ENCODE measurements around the gene MAP3K5. TPM values are rescaled to one million over a fixed set of nuclear protein-coding genes. Genes with fewer than 3 reads are reported as not detected.
A peak's percentile ranks its signal among the peaks of the same experiment; 100 is the strongest.

Gene MAP3K5
- total RNA-seq, 5 donors from 2014 or later (not counting 1 experiment from before 2014, with no cell fraction given) = 17.8 to 29.2 (median 20.6) TPM

GRCh38 chr6:136609873-136610706, 182.2 kb downstream of the MAP3K5 start:
- Mint-ChIP-seq H3K4me1 (peaks cover 9 to 18% (median 14%) of the 10 kb centered on the region in 3 donors), H3K36me3 (peaks cover 41% of the 10 kb centered on the region), H3K4me3 (no peak overlapping the region), H3K9me3 (no peaks in the 10 kb centered on the region), H3K27ac (peak overlapping the region; percentile 49 to 79), H3K27me3 (no peaks in the 10 kb centered on the region)
- 88% methylated on average over 1 of the region's 4 CpGs for WGBS (ENCODE audit: insufficient coverage)
- CTCF ChIA-PET = interaction anchor here (0.5 to 3.4 kb wide), 3 partner anchors 25 to 219 kb away, joined by 4 to 14 read pairs (median 12); partner anchors contain the start of gene MAP3K5 (in 1 of the 2)
- Histone ChIP-seq H3K4me3 (ENCODE audit: control insufficient read depth in 1 of 2, extremely low read depth in 1 of 2, low read length in 1 of 2) (no peak overlapping the region), H3K27ac (ENCODE audit: low read length) (no peak overlapping the region), H3K4me1 (ENCODE audit: control insufficient read depth in 1 of 2, extremely low read depth in 1 of 2, insufficient read depth in 2 of 2, low read length in 2 of 2) (no peaks in the 10 kb centered on the region), H3K27me3 (replicated peaks in 1 of 2; ENCODE audit: control insufficient read depth in 2 of 2, extremely low read depth in 1 of 2, insufficient read depth in 2 of 2, low read length in 1 of 2) (no peaks in the 10 kb centered on the region), H3K9me3 (no peaks in the 10 kb centered on the region), H3K36me3 (ENCODE audit: control insufficient read depth in 2 of 2, extremely low read depth in 1 of 2, insufficient read depth in 1 of 2, low read length in 1 of 2) (peaks cover 0 to 39% of the 10 kb centered on the region in 2 donors)
- no peak for ATAC-seq (replicated peaks in 1 of 4)
- DNase-seq = no peak
- POLR2A ChIA-PET = interaction anchor here in 1 of 2 donors (0.7 kb wide), 1 partner anchor 17 kb away, joined by 5 read pairs; no protein-coding TSS in a partner anchor

GRCh38 chr6:136608991-136609390, 183.3 kb downstream of the MAP3K5 start:
- DNase-seq = no peak
- no peaks in the 10 kb centered on the region for H3K4me1 ChIP-seq (ENCODE audit: control insufficient read depth in 1 of 2, extremely low read depth in 1 of 2, insufficient read depth in 2 of 2, low read length in 2 of 2)
- no peak overlapping the region for H3K27ac ChIP-seq (ENCODE audit: low read length)
- Mint-ChIP-seq H3K27ac (no peak overlapping the region), H3K4me3 (no peak overlapping the region), H3K9me3 (no peaks in the 10 kb centered on the region), H3K27me3 (no peaks in the 10 kb centered on the region), H3K36me3 (peaks cover 43% of the 10 kb centered on the region), H3K4me1 (peaks cover 9 to 18% (median 14%) of the 10 kb centered on the region in 3 donors)
- H3K9me3 ChIP-seq = no peaks in the 10 kb centered on the region
- ATAC-seq (replicated peaks in 1 of 4) = no peak
- H3K36me3 ChIP-seq (ENCODE audit: control insufficient read depth in 2 of 2, extremely low read depth in 1 of 2, insufficient read depth in 1 of 2, low read length in 1 of 2) = peaks cover 0 to 40% of the 10 kb centered on the region in 2 donors
- WGBS (ENCODE audit: insufficient coverage) = 100% methylated on average over 2 of the region's 3 CpGs
- POLR2A ChIA-PET = no interaction called here
- no peaks in the 10 kb centered on the region for H3K27me3 ChIP-seq (replicated peaks in 1 of 2; ENCODE audit: control insufficient read depth in 2 of 2, extremely low read depth in 1 of 2, insufficient read depth in 2 of 2, low read length in 1 of 2)
- CTCF ChIA-PET = interaction anchor here (0.6 to 3.2 kb wide), 2 partner anchors 49 to 183 kb away, joined by 3 to 15 read pairs; partner anchors contain the start of gene MAP3K5 (in 1 of the 2)
- H3K4me3 ChIP-seq (ENCODE audit: control insufficient read depth in 1 of 2, extremely low read depth in 1 of 2, low read length in 1 of 2) = no peak overlapping the region

GRCh38 chr6:136607932-136608772, 184.1 kb downstream of the MAP3K5 start:
- ChIA-PET POLR2A (no interaction called here), CTCF (interaction anchor here (1.6 to 3.2 kb wide), 2 partner anchors 184 kb away, joined by 6 to 15 read pairs; partner anchors contain the start of gene MAP3K5 (in 2 of the 2))
- no peaks in the 10 kb centered on the region for H3K27me3 Mint-ChIP-seq
- ATAC-seq (replicated peaks in 1 of 4) (peak; percentile 88 to 96 (median 92)), DNase-seq (peak; percentile 35 to 84 (median 72))
- no peaks in the 10 kb centered on the region for H3K4me1 ChIP-seq (ENCODE audit: control insufficient read depth in 1 of 2, extremely low read depth in 1 of 2, insufficient read depth in 2 of 2, low read length in 2 of 2)
- H3K27ac ChIP-seq (ENCODE audit: low read length) = no peak overlapping the region
- H3K27me3 ChIP-seq (replicated peaks in 1 of 2; ENCODE audit: control insufficient read depth in 2 of 2, extremely low read depth in 1 of 2, insufficient read depth in 2 of 2, low read length in 1 of 2) = no peaks in the 10 kb centered on the region
- peaks cover 43% of the 10 kb centered on the region for H3K36me3 Mint-ChIP-seq
- H3K4me1 Mint-ChIP-seq = peaks cover 9 to 18% (median 14%) of the 10 kb centered on the region in 3 donors
- H3K27ac Mint-ChIP-seq = peak overlapping the region in 1 of 2 donors; percentile 5
- no peak overlapping the region for H3K4me3 ChIP-seq (ENCODE audit: control insufficient read depth in 1 of 2, extremely low read depth in 1 of 2, low read length in 1 of 2)
- no peak overlapping the region for H3K4me3 Mint-ChIP-seq
- no peaks in the 10 kb centered on the region for H3K9me3 ChIP-seq
- H3K9me3 Mint-ChIP-seq = no peaks in the 10 kb centered on the region
- peaks cover 3 to 40% of the 10 kb centered on the region in 2 donors for H3K36me3 ChIP-seq (ENCODE audit: control insufficient read depth in 2 of 2, extremely low read depth in 1 of 2, insufficient read depth in 1 of 2, low read length in 1 of 2)
- 63% methylated on average over 9 of the region's 12 CpGs for WGBS (ENCODE audit: insufficient coverage)

- H3K27ac Mint-ChIP-seq = no peak overlapping the region
- POLR2A ChIA-PET = interaction anchor here in 1 of 2 donors (0.6 kb wide), 1 partner anchor 87 kb away, joined by 3 read pairs; no protein-coding TSS in a partner anchor
- H3K9me3 Mint-ChIP-seq = no peaks in the 10 kb centered on the region
- CTCF ChIA-PET = interaction anchor here (0.7 to 3.2 kb wide), 3 partner anchors 37 to 185 kb away, joined by 4 to 15 read pairs (median 6); partner anchors contain the start of gene MAP3K5 (in 2 of the 2)
- Histone ChIP-seq H3K36me3 (ENCODE audit: control insufficient read depth in 2 of 2, extremely low read depth in 1 of 2, insufficient read depth in 1 of 2, low read length in 1 of 2) (peaks cover 3 to 38% of the 10 kb centered on the region in 2 donors), H3K4me3 (ENCODE audit: control insufficient read depth in 1 of 2, extremely low read depth in 1 of 2, low read length in 1 of 2) (no peak overlapping the region), H3K9me3 (no peaks in the 10 kb centered on the region), H3K27me3 (replicated peaks in 1 of 2; ENCODE audit: control insufficient read depth in 2 of 2, extremely low read depth in 1 of 2, insufficient read depth in 2 of 2, low read length in 1 of 2) (no peaks in the 10 kb centered on the region), H3K27ac (ENCODE audit: low read length) (no peak overlapping the region), H3K4me1 (ENCODE audit: control insufficient read depth in 1 of 2, extremely low read depth in 1 of 2, insufficient read depth in 2 of 2, low read length in 2 of 2) (no peaks in the 10 kb centered on the region)
- peaks cover 45% of the 10 kb centered on the region for H3K36me3 Mint-ChIP-seq
- no peak for ATAC-seq (replicated peaks in 1 of 4)
- no peak overlapping the region for H3K4me3 Mint-ChIP-seq
- no CpG with 5 or more reads among the region's 3 CpGs for WGBS (ENCODE audit: insufficient coverage)
- no peaks in the 10 kb centered on the region for H3K27me3 Mint-ChIP-seq
- H3K4me1 Mint-ChIP-seq = peaks cover 9 to 18% (median 14%) of the 10 kb centered on the region in 3 donors
- DNase-seq = no peak
Observed at GRCh38 chr6:136607204-136607931, 184.9 kb downstream of the MAP3K5 start.

GRCh38 chr6:136604928-136605510, 187.3 kb downstream of the MAP3K5 start:
- H3K4me1 Mint-ChIP-seq = peaks cover 6 to 12% (median 8%) of the 10 kb centered on the region in 3 donors
- H3K27ac Mint-ChIP-seq = no peak overlapping the region
- Histone ChIP-seq H3K27me3 (replicated peaks in 1 of 2; ENCODE audit: control insufficient read depth in 2 of 2, extremely low read depth in 1 of 2, insufficient read depth in 2 of 2, low read length in 1 of 2) (no peaks in the 10 kb centered on the region), H3K27ac (ENCODE audit: low read length) (no peak overlapping the region), H3K36me3 (ENCODE audit: control insufficient read depth in 2 of 2, extremely low read depth in 1 of 2, insufficient read depth in 1 of 2, low read length in 1 of 2) (peaks cover 3 to 56% of the 10 kb centered on the region in 2 donors), H3K4me1 (ENCODE audit: control insufficient read depth in 1 of 2, extremely low read depth in 1 of 2, insufficient read depth in 2 of 2, low read length in 2 of 2) (no peaks in the 10 kb centered on the region), H3K9me3 (no peaks in the 10 kb centered on the region), H3K4me3 (ENCODE audit: control insufficient read depth in 1 of 2, extremely low read depth in 1 of 2, low read length in 1 of 2) (no peak overlapping the region)
- peaks cover 49% of the 10 kb centered on the region for H3K36me3 Mint-ChIP-seq
- ATAC-seq (replicated peaks in 1 of 4) (no peak), DNase-seq (no peak)
- ChIA-PET CTCF (interaction anchor here (0.7 to 1.4 kb wide), 5 partner anchors 12 to 240 kb away, joined by 3 read pairs; partner anchors contain the start of gene MAP3K5 (in 2 of the 2)), POLR2A (no interaction called here)
- no peaks in the 10 kb centered on the region for H3K27me3 Mint-ChIP-seq
- no peaks in the 10 kb centered on the region for H3K9me3 Mint-ChIP-seq
- no peak overlapping the region for H3K4me3 Mint-ChIP-seq
- no CpG with 5 or more reads among the region's 5 CpGs for WGBS (ENCODE audit: insufficient coverage)
